HG03457 (cell line): Measurements from ENCODE around the gene MVB12A.

Experiments used
- ATAC-seq: cut with Tn5 transposase; IDR thresholded peaks from one replicate; pipeline ENCODE4 v1.9.1; 2021; ENCODE audit warnings: moderate number of reproducible peaks; ENCODE audit not compliant: unreplicated experiment

The MVB12A gene

GRCh38 chr19:17441241-17442021 lies 21.6 kb downstream of the MVB12A start:
- ATAC-seq = no peak

- ATAC-seq = no peak
These were observed 25.8 kb downstream of the MVB12A start for GRCh38 chr19:17445526-17446165.

GRCh38 chr19:17447704-17448130 lies 27.9 kb downstream of the MVB12A start:
- no peak for ATAC-seq

DNA sequence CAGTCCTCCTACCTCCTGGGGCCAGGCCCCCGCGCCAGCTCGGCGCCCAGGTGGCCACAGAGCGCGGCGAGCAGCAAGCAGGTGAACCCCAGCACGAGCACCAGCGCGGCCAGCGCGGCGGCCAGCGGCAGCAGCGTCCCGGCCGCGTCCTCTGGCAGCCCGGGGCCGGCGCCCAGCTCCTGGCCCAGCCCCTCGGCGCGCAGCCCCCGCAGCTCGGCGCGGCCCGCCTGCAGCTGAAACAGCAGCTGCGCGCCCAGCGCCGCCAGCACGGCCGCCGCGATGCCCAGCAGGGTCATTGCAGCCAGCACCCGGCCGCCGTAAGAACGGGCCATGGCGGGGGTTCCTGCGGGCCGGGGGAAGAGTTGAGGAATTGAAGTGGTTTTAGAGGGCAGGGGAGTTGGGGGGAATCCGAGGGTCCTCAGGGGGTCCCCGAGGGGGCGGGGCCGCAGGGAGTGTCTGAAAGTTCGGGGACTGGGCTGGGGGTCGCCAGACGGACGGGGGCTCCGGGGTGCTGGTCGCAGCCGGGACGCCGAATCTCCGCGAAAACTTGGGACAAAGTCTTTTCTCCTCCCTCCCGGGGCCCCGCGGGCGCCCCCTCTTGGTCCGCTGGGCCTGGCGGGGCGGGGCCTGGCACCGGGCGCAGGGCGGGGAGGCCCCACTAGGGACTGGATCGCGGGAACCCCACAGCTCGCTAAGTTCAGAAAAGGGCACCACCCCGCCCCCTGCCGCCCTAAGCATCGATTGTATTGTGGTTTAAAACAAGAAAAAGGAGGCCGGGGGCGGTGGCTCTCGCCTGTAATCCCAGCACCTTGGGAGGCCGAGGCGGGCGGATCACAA lies 28.5 kb downstream of the MVB12A start, which contains the start of gene TMEM221:
TSS of gene TMEM221 (minus strand) at position 538 of the 837 bp plus-strand sequence. CDS start at position 332, 206 bp downstream.
- ATAC-seq = no peak

- no peak for ATAC-seq
These were observed 30.6 kb downstream of the MVB12A start for GRCh38 chr19:17450264-17451075.

- no peak for ATAC-seq
These were observed 32.0 kb downstream of the MVB12A start for GRCh38 chr19:17451820-17452219.

DNA sequence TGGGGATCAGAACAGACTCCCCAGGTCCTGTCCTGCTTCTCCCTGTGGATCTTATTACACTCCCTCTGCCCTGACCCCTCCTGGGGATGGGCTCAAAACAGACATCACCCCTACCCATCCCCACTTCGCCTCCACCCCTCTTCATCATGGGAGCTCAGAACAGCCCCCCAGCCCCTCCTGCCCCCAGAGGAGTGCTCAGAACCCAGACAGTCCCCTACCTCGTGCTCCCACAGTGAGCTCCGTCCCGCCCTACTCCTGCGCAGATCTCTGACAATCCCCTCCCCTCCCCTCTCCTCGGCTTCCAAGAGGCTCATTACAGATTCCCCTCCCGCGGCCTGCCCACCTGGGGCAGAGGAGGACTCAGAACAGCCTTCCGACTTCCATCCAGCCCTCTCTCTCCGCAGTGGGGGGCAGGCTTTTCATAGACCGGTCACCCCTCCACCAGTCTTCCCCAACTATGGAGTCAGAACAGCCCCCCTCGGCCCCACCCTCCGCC lies 34.8 kb downstream of the MVB12A start:
- ATAC-seq = no peak

GRCh38 chr19:17455308-17456123 lies 35.7 kb downstream of the MVB12A start:
- no peak for ATAC-seq

DNA sequence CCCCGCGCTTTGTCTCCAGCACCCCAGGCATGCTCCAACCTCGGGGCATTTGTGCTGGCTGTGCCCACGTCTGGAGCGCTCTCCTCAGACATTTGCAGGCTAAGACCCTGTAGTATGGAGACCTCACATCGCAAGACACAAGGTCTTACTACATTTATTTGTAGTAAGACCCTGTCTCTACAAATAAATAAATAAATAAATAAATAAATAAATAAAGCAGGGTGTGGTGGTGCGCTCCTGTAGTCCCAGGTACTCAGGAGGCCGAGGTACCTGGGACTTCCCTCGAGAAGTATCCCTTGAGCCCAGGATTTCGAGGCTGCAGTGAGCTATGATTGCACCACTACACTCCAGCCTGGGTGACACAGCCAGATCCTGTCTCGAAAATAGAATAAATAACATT lies 36.3 kb downstream of the MVB12A start:
- no peak for ATAC-seq

GRCh38 chr19:17457616-17458015 lies 37.8 kb downstream of the MVB12A start:
- ATAC-seq = no peak

DNA sequence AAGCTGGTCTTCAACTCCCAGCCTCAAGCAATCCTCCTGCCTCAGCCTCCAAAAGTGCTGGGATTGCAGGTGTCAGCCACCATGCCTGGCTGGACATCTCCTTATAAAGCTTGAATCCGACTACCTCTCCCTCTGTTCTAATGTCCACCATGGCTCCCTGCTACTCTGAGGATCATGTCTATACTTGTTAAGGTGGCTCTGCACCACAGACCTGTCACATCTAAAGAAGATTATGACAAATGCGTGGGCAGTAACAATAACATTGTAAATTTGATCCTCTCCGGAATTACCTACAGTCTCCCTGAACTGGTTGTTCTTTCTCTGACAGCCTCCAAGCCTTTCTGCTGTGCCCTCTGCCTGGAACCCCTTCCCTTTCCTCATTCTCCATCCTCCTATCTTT lies 39.1 kb downstream of the MVB12A start:
- no peak for ATAC-seq

DNA sequence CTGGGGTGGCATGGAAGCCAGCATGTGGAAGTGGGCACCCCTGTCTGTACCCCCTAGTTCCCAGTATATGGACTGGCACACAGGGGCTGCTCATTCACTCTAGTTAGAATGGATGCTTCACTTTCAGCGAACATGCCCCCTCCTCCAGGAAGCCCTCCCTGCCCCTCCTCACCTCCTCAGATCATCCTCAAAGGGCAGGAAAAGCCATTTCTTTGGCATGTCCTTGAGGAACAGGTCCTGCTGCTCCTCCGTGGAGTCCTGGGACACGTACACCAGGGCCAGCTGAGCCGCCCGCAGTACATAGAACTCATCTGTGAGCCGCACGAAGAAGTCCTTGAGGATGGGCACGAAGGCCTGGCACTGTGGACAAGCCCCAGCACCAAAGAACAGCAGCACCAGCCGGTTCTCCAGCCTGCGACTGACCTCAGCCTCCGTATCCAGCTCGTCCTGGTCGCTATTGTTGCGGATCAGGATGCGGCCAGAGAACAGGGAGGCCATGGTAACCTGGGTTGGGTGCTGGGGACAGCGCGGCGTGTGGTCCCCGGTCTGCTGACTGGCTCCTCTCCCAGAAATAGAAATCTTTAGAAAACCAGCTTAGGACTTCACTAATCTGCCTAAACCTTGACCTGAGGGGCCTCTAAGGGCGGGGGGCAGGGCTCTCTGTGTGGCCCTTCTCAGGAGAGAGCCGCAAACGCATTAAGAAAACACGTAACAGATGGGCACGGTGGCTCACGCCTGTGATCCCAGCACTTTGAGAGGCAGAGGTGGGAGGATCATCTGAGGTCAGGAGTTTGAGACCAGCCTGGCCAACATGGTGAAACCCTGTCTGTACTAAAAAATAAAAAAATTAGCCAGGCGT lies 40.8 kb downstream of the MVB12A start, which contains the start of gene NXNL1:
TSS of gene NXNL1 (minus strand) at position 555 of the 859 bp plus-strand sequence. CDS start at position 498, 57 bp downstream.
- no peak for ATAC-seq

GRCh38 chr19:17466487-17466850 lies 46.6 kb downstream of the MVB12A start:
- no peak for ATAC-seq

DNA sequence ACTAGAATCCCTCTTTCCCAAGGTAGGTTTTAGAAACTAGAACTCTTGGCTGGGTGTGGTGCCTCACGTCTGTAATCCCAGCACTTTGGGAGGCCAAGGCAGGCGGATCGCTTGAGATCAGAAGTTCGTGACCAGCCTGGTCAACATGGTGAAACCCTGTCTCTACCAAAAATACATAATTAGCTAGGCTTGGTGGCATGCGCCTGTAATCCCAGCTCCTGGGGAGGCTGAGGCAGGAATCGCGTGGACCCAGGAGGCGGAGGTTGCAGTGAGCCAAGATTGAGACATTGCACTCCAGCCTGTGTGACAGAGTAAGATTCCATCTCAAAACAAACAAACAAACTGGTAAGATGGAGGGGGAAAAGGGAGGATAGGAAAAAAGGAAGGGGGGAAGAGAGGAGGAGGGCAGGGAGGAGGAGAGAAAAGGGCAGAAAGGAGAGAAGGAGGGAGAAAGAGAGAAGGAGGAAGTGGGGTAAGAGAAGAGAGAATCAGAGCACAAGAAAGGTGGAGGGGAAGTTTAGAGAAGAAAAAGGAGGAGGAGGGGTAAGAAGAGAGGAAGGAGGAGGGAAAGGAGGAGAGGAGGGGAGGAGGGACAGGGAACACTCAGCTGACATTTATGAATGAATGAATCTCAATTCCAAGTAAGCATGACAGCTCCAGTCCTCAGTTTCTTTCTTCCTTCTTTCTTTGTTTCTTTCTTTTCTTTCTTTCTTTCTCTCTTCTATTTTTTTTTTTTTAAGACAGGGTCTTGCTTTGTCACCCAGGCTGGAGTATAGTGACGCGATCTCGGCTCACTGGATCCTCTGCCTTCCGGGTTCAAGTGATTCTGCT lies 47.8 kb downstream of the MVB12A start:
- ATAC-seq = no peak

DNA sequence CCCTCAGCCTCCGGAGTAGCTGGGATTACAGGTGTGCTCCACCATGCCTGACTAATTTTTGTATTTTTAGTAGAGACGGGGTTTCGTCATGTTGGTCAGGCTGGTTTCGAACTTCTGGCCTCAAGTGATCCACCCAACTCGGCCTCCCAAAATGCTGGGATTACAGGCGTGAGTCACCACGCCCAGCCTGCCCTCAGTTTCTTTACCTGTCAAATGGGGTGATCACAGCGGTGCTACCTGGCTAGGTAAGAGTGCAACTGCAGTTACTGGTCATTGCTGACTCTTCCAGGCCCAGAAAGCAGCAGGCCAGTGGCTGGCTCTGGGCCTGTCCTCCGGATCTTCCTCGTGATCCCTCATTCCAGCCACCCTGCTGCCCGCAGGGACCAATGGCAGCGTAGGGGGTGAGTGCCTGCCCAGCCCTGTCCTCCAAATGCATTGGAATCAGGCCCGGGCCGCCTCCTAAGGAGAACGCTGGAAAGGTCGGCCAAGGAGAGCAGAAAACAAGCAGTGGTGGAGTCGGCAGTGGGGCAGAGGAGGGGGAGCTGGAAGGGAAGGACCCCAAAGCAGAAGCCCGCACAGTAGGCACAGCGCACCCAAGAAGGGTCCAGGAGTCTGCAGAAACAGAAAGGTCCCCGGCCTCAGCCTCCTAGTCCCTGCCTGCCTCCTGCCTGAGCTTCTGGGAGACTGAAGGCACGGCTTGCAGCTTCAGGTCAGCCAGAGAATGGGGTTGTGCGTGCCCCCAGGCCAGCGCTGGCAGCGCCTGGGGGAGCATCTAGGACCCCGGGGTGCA lies 48.6 kb downstream of the MVB12A start:
- ATAC-seq = no peak

DNA sequence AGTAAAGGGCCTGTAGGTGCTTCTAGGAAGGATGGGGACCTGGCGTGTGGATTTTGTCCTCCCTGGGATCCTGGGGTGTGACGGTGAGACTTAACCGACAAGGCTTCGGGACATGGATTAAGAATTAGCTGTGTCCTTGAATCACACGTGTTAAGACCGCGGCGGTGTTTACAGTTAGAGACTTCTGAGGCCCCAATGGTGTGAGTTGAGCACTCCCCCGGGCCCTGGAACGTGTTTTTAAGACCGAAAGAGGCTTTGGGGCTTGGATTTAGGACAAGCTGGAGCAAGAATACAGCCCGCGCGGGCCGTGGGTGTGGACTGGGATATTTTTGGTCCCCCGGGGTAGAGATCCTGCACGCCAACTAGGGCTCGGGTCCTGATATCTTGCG lies 49.2 kb downstream of the MVB12A start:
- no peak for ATAC-seq

GRCh38 chr19:17469481-17470067 lies 49.7 kb downstream of the MVB12A start:
- ATAC-seq = peak; percentile 39
